Loucy (cell line): ENCODE results near the gene EXOC3L2.

Experiments
- EZH2phosphoT487 ChIP-seq: fragments of 200-600 bp; IDR thresholded peaks from 2 replicates; pipeline ENCODE4 v1.6.1; 2018; ENCODE audit warnings: antibody characterized with exemption, mild to moderate bottlenecking, moderate library complexity, borderline replicate concordance
- TF ChIP-seq, protein P1 (sequence below): fragments of 200-600 bp; sonication (generic); conservative IDR thresholded peaks from 2 replicates; pipeline ENCODE4 v1.5.1; 2014; ENCODE audit warnings: mild to moderate bottlenecking, antibody characterized with exemption, low read length

DNA sequence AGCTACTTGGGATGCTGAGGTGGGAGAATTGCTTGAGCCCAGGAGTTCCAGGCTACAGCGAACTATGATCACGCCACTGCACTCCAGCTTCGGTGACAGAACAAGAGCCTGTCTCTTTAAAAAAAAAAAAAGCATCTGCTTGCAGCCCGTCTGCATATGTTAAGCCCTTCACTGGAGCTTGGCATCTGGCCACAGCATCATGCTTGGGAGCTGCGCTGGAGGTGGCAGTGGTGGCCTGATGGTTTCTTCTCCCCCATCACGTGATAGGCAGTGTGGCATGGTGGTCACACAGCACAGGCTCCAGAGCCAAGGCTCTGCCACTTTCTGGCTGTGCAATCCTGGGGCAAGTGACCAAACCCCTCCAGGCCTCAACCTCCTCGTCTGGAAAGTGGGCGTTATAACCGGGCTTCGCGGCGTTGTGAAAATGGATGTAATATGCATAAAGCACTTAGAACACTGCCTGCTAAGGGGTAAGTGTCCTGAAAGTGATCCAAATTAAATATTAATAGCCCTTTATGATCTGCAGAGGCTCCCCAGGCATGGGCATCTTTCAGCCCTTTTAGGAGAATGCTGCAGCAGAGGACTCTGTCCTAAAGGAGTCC lies 30.3 kb upstream of the EXOC3L2 start:
- TF ChIP-seq, protein P1, sequence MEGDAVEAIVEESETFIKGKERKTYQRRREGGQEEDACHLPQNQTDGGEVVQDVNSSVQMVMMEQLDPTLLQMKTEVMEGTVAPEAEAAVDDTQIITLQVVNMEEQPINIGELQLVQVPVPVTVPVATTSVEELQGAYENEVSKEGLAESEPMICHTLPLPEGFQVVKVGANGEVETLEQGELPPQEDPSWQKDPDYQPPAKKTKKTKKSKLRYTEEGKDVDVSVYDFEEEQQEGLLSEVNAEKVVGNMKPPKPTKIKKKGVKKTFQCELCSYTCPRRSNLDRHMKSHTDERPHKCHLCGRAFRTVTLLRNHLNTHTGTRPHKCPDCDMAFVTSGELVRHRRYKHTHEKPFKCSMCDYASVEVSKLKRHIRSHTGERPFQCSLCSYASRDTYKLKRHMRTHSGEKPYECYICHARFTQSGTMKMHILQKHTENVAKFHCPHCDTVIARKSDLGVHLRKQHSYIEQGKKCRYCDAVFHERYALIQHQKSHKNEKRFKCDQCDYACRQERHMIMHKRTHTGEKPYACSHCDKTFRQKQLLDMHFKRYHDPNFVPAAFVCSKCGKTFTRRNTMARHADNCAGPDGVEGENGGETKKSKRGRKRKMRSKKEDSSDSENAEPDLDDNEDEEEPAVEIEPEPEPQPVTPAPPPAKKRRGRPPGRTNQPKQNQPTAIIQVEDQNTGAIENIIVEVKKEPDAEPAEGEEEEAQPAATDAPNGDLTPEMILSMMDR = no peak
- TF ChIP-seq EZH2phosphoT487 = no peak
